Measurements from ENCODE around the gene TTC21B.

GRCh38 chr2:165837122-165837521 lies 116.5 kb downstream of the TTC21B start:
- TF ChIP-seq CTCF (IDR thresholded peaks at IDR 0.05) (no peak), POLR2A (IDR thresholded peaks at IDR 0.05) (no peak)
